Naive thymus-derived CD4-positive, alpha-beta T cell (primary cell): Measurements from ENCODE around the gene CPS1. TPM values are rescaled to one million over a fixed set of nuclear protein-coding genes. Genes with fewer than 3 reads are reported as not detected.

Experiments
- ATAC-seq: fragments of 150-1000 bp; cut with Tn5 transposase; 2 replicates; pipeline ENCODE4 v1.10.0; 2021; ENCODE audit warnings: mild to moderate bottlenecking, moderate library complexity
- CTCF ChIA-PET: fragments of 350-600 bp; sonication (Branson Sonifier 250); formaldehyde crosslinking; loops from one replicate; lab custom pipeline; 2021; ENCODE audit warnings: antibody characterized with exemption; lab: Charles Lee
- POLR2A ChIA-PET: fragments of 350-600 bp; sonication (Branson Sonifier 250); formaldehyde crosslinking; loops from one replicate; lab custom pipeline; 2021; ENCODE audit warnings: antibody characterized with exemption, inconsistent platforms; lab: Charles Lee
- DNase-seq, 9 donors: peaks; one replicate each; pipeline versions ENCODE4 v3.0.0 to v3.0.0-alpha.2; 2020 to 2022; ENCODE audit warnings: mixed read lengths in 1 of 9
- H3K27ac ChIP-seq: one replicate; pipeline ENCODE4 v1.7.0; 2013; ENCODE audit warnings: mild to moderate bottlenecking, low read depth, low read length, moderate library complexity
- H3K27me3 ChIP-seq, 2 donors: one replicate each; pipeline ENCODE4 v1.7.0; 2013; ENCODE audit warnings: low read length in 2 of 2, mild to moderate bottlenecking in 2 of 2, moderate library complexity in 2 of 2; ENCODE audit not compliant: control insufficient read depth in 2 of 2, insufficient read depth in 2 of 2
- H3K36me3 ChIP-seq, 3 experiments: 1 replicate in 2 of 3; 2 replicates in 1 of 3; pipeline ENCODE4 v1.7.0; 2013; ENCODE audit warnings: low read length in 3 of 3, mild to moderate bottlenecking in 3 of 3, moderate library complexity in 1 of 3; ENCODE audit not compliant: insufficient read depth in 3 of 3, control insufficient read depth in 2 of 3
- H3K4me1 ChIP-seq, 2 donors: one replicate each; pipeline ENCODE4 v1.7.0; 2013; ENCODE audit warnings: low read length in 2 of 2, mild to moderate bottlenecking in 2 of 2, moderate library complexity in 1 of 2; ENCODE audit not compliant: control insufficient read depth in 2 of 2, insufficient read depth in 2 of 2
- H3K4me3 ChIP-seq: 2 replicates; pipeline ENCODE4 v1.7.0; 2013; ENCODE audit warnings: mild to moderate bottlenecking, low read length
- H3K9me3 ChIP-seq, 3 experiments: 1 replicate in 2 of 3; 2 replicates in 1 of 3; pipeline ENCODE4 v1.7.0; 2013; ENCODE audit warnings: low read length in 3 of 3; ENCODE audit not compliant: control insufficient read depth in 2 of 3
- H3K27ac Mint-ChIP-seq, 9 donors: one replicate each; pipeline ENCODE4 v1.8.0; 2020 to 2022; ENCODE audit warnings: mixed read lengths in 9 of 9, mild to moderate bottlenecking in 8 of 9, moderate library complexity in 5 of 9, inconsistent platforms in 2 of 9
- H3K27me3 Mint-ChIP-seq, 5 donors: one replicate each; pipeline ENCODE4 v1.8.0; 2021 to 2022; ENCODE audit warnings: mixed read lengths in 5 of 5, mild to moderate bottlenecking in 1 of 5
- H3K36me3 Mint-ChIP-seq, 5 donors: one replicate each; pipeline ENCODE4 v1.8.0; 2020 to 2022; ENCODE audit warnings: mixed read lengths in 5 of 5, mild to moderate bottlenecking in 3 of 5, inconsistent platforms in 1 of 5
- H3K4me1 Mint-ChIP-seq, 7 donors: one replicate each; pipeline ENCODE4 v1.8.0; 2020 to 2022; ENCODE audit warnings: mixed read lengths in 7 of 7, mild to moderate bottlenecking in 3 of 7, inconsistent platforms in 1 of 7
- H3K4me3 Mint-ChIP-seq, 10 donors: one replicate each; pipeline ENCODE4 v1.8.0; 2020 to 2022; ENCODE audit warnings: mild to moderate bottlenecking in 10 of 10, mixed read lengths in 10 of 10, moderate library complexity in 6 of 10, inconsistent platforms in 2 of 10
- H3K9me3 Mint-ChIP-seq, 11 donors: one replicate each; pipeline ENCODE4 v1.8.0; 2020 to 2022; ENCODE audit warnings: mixed read lengths in 11 of 11, mild to moderate bottlenecking in 4 of 11, inconsistent platforms in 1 of 11, moderate library complexity in 1 of 11
- intact Hi-C, 2 donors: fragments of 100-400 bp; cut with micrococcal nuclease; formaldehyde crosslinking; loops; one replicate each; pipeline ENCODE4 v1.15.1; 2023
- polyA plus RNA-seq, 2 donors: library from polyadenylated mRNA; unstranded; fragments of 300-500 nt; fragmentation: Illumina TruSeq; gene quantifications; one replicate each; pipeline ENCODE4 v1.2.3, GENCODE V29; 2021
- total RNA-seq, 6 experiments: library from RNA in 5 of 6; stranded (reverse) in 5 of 6; gene quantifications; 1 replicate in 5 of 6; 2 replicates in 1 of 6; pipeline ENCODE4 v1.2.3 and lab custom pipeline; 2021 to 2026

The CPS1 gene
- total and polyA plus RNA-seq, 7 experiments from 2014 or later = 0.29 to 1.2 (median 0.73) TPM; not detected in 3

DNA sequence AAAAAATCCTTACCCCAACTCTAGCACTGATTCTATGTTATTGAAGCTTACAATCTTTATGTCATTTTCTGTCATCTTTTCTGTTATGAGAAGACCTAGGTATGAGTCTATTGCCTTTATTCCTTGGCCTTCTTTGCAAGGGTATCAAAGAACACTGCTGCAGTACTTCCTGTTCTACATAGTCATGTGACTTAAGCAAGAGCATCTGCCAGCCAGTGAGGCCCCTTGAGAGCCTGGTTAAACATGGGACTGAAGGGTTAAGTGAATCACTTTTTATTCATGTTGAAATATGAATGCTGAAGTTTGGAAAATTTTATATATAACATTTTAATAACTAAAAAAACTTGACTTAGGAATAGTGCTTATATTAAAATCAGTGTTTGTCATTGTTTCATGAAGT, 844 bp upstream of the CPS1 start:
- CTCF ChIA-PET = no interaction called here
- no peaks in the 10 kb centered on the region for H3K36me3 Mint-ChIP-seq
- peaks cover 3 to 19% (median 9%) of the 10 kb centered on the region in 5 donors for H3K27me3 Mint-ChIP-seq
- POLR2A ChIA-PET = no interaction called here
- no peaks in the 10 kb centered on the region for H3K9me3 Mint-ChIP-seq
- Histone ChIP-seq H3K27me3 (no peaks in the 10 kb centered on the region), H3K27ac (no peak overlapping the region), H3K4me3 (no peak overlapping the region), H3K36me3 (no peaks in the 10 kb centered on the region), H3K4me1 (no peaks in the 10 kb centered on the region), H3K9me3 (no peaks in the 10 kb centered on the region)
- ATAC-seq (no peak), DNase-seq (no peak)
- intact Hi-C loops = no loop called here
- H3K27ac Mint-ChIP-seq = no peak overlapping the region
- H3K4me3 Mint-ChIP-seq = no peak overlapping the region
- no peaks in the 10 kb centered on the region for H3K4me1 Mint-ChIP-seq

DNA sequence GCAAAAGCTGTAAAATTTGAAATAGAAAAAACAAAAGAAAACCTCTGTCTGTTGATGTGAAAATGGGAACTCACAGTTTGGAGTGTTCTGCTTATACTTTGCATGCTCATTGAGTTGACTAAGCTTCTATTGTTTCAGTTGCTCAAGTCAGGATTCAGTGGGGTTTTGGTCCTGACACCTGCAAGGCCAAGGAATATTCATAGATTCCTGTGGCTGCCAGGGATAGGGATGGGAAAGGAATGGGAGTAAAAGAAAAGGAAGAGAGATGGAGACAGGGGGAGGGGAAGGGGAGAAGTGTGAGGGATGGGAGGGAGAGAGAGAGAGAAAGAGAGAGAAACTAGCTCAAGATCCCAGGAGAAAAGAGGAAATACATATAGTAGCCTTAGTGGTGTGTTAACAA, 1.3 kb downstream of the CPS1 start:
- Histone ChIP-seq H3K4me3 (no peak overlapping the region), H3K27me3 (no peaks in the 10 kb centered on the region), H3K9me3 (no peaks in the 10 kb centered on the region), H3K4me1 (no peaks in the 10 kb centered on the region), H3K36me3 (no peaks in the 10 kb centered on the region), H3K27ac (no peak overlapping the region)
- H3K4me1 Mint-ChIP-seq = no peaks in the 10 kb centered on the region
- ATAC-seq (no peak), DNase-seq (no peak)
- H3K27me3 Mint-ChIP-seq = peaks cover 1 to 7% (median 4%) of the 10 kb centered on the region in 5 donors
- H3K36me3 Mint-ChIP-seq = no peaks in the 10 kb centered on the region
- ChIA-PET CTCF (interaction anchor here (0.6 kb wide), 1 partner anchor 1480 kb away, joined by 3 read pairs; no protein-coding TSS in a partner anchor), POLR2A (no interaction called here)
- intact Hi-C loops = no loop called here
- H3K4me3 Mint-ChIP-seq = no peak overlapping the region
- H3K27ac Mint-ChIP-seq = no peak overlapping the region
- H3K9me3 Mint-ChIP-seq = no peaks in the 10 kb centered on the region

DNA sequence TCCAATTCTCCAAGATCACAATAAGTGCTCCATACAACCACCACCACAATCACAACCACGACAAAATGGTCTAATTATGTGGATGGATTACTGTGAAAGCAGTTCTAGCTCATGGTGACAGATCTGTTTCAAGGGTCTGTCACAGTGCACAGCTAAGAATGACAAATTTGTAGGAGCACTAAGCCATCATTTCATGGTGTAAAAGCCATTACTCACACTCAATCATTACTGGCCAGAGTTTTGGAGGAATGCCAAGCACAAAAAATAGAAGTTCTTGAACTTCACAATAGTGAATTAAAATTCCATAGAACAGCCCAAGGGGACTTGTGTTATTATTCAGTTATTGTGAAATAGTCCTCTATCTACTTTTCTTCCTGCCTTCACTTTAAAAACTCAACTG, 2.3 kb downstream of the CPS1 start:
- ATAC-seq (no peak), DNase-seq (no peak)
- ChIA-PET POLR2A (no interaction called here), CTCF (no interaction called here)
- no peaks in the 10 kb centered on the region for H3K4me1 Mint-ChIP-seq
- H3K27me3 Mint-ChIP-seq = peaks cover 0 to 7% (median 3%) of the 10 kb centered on the region in 5 donors
- H3K27ac Mint-ChIP-seq = no peak overlapping the region
- Histone ChIP-seq H3K4me3 (no peak overlapping the region), H3K27me3 (no peaks in the 10 kb centered on the region), H3K9me3 (no peaks in the 10 kb centered on the region), H3K4me1 (no peaks in the 10 kb centered on the region), H3K27ac (no peak overlapping the region), H3K36me3 (no peaks in the 10 kb centered on the region)
- no peaks in the 10 kb centered on the region for H3K9me3 Mint-ChIP-seq
- no peaks in the 10 kb centered on the region for H3K36me3 Mint-ChIP-seq
- no peak overlapping the region for H3K4me3 Mint-ChIP-seq
- intact Hi-C loops = no loop called here

DNA sequence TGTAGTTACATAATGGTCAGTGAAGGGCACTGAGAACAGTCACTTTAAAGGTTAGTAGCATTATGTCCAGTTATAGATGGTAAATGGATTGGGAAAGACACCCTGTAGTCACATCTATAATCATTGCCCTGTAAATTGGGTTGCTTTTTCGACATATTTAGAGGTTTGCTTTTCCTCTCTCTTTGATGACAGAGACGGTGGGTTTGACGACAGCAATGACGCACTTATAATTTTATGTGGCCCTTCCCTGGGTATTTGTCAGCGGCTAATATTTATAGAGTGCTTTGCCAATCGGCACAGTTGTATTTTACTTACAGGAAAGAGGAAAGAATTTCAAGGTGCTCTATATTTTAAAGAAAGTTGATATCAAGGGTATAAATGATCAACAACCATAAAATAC, 2.8 kb downstream of the CPS1 start:
- intact Hi-C loops = no loop called here

DNA sequence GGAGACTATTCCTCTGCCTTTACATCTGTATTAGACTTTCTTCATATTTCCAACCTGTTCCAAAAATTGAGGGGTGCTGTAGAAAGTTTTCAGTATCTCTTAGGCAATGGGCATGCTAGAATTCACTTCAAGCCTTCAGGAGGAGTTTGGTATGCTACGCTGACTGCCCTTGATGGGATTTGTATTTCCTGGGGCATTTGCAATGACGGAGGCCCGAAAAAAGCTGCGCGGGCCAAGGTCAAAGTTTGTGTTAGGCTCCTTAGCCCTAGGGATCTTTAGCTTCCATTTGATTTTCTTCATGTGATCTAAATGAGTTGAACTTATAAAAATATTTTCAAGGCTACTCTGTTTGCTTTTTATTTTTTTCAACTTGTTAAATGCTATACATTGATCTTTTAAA, 5.1 kb downstream of the CPS1 start:
- ChIA-PET CTCF (no interaction called here), POLR2A (no interaction called here)
- Mint-ChIP-seq H3K4me1 (no peaks in the 10 kb centered on the region), H3K4me3 (no peak overlapping the region), H3K36me3 (no peaks in the 10 kb centered on the region), H3K27me3 (peaks cover 0 to 7% (median 3%) of the 10 kb centered on the region in 5 donors), H3K9me3 (no peaks in the 10 kb centered on the region), H3K27ac (no peak overlapping the region)
- intact Hi-C loops = no loop called here
- no peaks in the 10 kb centered on the region for H3K4me1 ChIP-seq
- H3K4me3 ChIP-seq = no peak overlapping the region
- H3K9me3 ChIP-seq = no peaks in the 10 kb centered on the region
- H3K27me3 ChIP-seq = no peaks in the 10 kb centered on the region
- ATAC-seq (no peak), DNase-seq (no peak)
- H3K36me3 ChIP-seq = no peaks in the 10 kb centered on the region
- no peak overlapping the region for H3K27ac ChIP-seq

More for the DNA sequence above, 2.8 kb downstream of the CPS1 start:
- H3K9me3 Mint-ChIP-seq = no peaks in the 10 kb centered on the region
- Histone ChIP-seq H3K36me3 (no peaks in the 10 kb centered on the region), H3K9me3 (no peaks in the 10 kb centered on the region), H3K4me3 (no peak overlapping the region), H3K27ac (no peak overlapping the region), H3K4me1 (no peaks in the 10 kb centered on the region), H3K27me3 (no peaks in the 10 kb centered on the region)
- H3K36me3 Mint-ChIP-seq = no peaks in the 10 kb centered on the region
- ChIA-PET CTCF (no interaction called here), POLR2A (no interaction called here)
- no peaks in the 10 kb centered on the region for H3K4me1 Mint-ChIP-seq
- DNase-seq (no peak), ATAC-seq (no peak)
- no peak overlapping the region for H3K27ac Mint-ChIP-seq
- H3K4me3 Mint-ChIP-seq = no peak overlapping the region
- peaks cover 0 to 7% (median 3%) of the 10 kb centered on the region in 5 donors for H3K27me3 Mint-ChIP-seq

DNA sequence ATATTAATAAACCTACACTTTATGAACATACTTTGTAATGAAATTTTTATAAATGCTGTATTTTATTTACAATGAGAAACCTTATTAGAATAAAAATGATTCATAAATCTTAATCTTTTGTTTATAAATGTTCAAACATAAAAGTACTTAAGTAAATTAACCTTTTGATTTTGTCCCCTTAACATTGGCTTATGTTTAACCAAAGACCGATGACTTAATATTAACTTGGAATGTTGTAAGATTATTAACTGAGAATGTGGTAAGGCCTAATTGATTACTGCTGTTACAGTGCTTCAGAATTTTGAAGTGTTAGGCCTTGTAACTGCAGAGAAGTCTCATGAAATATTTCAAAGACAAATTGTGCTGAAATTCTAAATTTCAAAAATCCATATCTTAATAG, 5.7 kb downstream of the CPS1 start:
- H3K4me3 Mint-ChIP-seq = no peak overlapping the region
- CTCF ChIA-PET = no interaction called here
- Histone ChIP-seq H3K27ac (no peak overlapping the region), H3K36me3 (no peaks in the 10 kb centered on the region), H3K27me3 (no peaks in the 10 kb centered on the region), H3K4me1 (no peaks in the 10 kb centered on the region), H3K9me3 (no peaks in the 10 kb centered on the region), H3K4me3 (no peak overlapping the region)
- H3K36me3 Mint-ChIP-seq = no peaks in the 10 kb centered on the region
- H3K9me3 Mint-ChIP-seq = no peaks in the 10 kb centered on the region
- ATAC-seq (no peak), DNase-seq (no peak)
- H3K27me3 Mint-ChIP-seq = peaks cover 0 to 7% (median 3%) of the 10 kb centered on the region in 5 donors
- intact Hi-C loops = no loop called here
- no peaks in the 10 kb centered on the region for H3K4me1 Mint-ChIP-seq
- POLR2A ChIA-PET = no interaction called here
- H3K27ac Mint-ChIP-seq = no peak overlapping the region

DNA sequence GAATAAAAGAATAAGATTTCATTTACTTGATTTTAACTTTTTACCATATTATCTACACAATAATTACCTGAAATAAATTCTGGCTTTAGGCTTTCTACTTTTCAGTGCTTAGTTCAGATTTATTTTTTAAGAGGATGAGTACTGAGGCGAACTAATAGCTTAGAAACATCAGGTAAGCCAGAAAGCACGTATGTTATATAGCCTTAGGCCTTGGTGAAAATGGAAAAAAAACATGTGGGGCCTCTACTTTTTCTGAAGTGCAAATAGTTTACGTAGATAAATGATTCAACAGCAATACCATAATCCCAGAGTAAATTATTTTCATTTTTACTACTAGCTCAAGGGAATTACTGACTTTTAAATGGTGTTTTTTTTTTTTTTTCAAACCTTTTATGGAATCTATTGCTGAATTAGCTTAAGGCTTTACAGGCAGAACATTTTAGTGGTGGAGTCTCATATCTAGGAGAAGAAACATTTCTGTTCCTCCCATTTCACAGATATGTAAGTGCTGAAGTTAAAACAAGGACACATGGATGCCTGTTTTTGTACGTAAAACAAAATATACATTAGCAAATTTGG, 6.2 kb downstream of the CPS1 start:
- H3K4me3 ChIP-seq = no peak overlapping the region
- no peaks in the 10 kb centered on the region for H3K27me3 ChIP-seq
- ATAC-seq (no peak), DNase-seq (no peak)
- H3K36me3 ChIP-seq = no peaks in the 10 kb centered on the region
- H3K27me3 Mint-ChIP-seq = peaks cover 0 to 4% (median 3%) of the 10 kb centered on the region in 5 donors
- no peaks in the 10 kb centered on the region for H3K36me3 Mint-ChIP-seq
- no peaks in the 10 kb centered on the region for H3K4me1 Mint-ChIP-seq
- H3K27ac Mint-ChIP-seq = no peak overlapping the region
- CTCF ChIA-PET = no interaction called here
- no peaks in the 10 kb centered on the region for H3K9me3 ChIP-seq
- no peak overlapping the region for H3K27ac ChIP-seq
- POLR2A ChIA-PET = no interaction called here
- H3K4me1 ChIP-seq = no peaks in the 10 kb centered on the region
- no peak overlapping the region for H3K4me3 Mint-ChIP-seq
- H3K9me3 Mint-ChIP-seq = no peaks in the 10 kb centered on the region
- intact Hi-C loops = no loop called here
